HEK293 (cell line): ENCODE measurements around the gene ZNF396.

Experiments used
- KLF10 ChIP-seq: fragments of 450-650 bp; IDR thresholded peaks from 2 replicates; pipeline ENCODE4 v1.5.1; 2018; ENCODE audit warnings: missing biosample characterization, mild to moderate bottlenecking, missing genetic modification characterization
- MZF1 ChIP-seq: fragments of 450-650 bp; formaldehyde crosslinking; IDR thresholded peaks from 2 replicates; pipeline ENCODE4 v1.5.1; 2017; ENCODE audit warnings: missing biosample characterization, missing genetic modification characterization, borderline replicate concordance
- PRDM6 ChIP-seq: fragments of 450-650 bp; formaldehyde crosslinking; IDR thresholded peaks from 2 replicates; pipeline ENCODE4 v1.5.1; 2017; ENCODE audit warnings: missing biosample characterization, missing genetic modification characterization
- SP7 ChIP-seq: fragments of 450-650 bp; formaldehyde crosslinking; IDR thresholded peaks from 2 replicates; pipeline ENCODE4 v1.5.1; 2016; ENCODE audit warnings: missing biosample characterization, missing genetic modification characterization
- ZBTB1 ChIP-seq: fragments of 450-650 bp; formaldehyde crosslinking; IDR thresholded peaks from 2 replicates; pipeline ENCODE4 v1.5.1; 2016; ENCODE audit warnings: missing biosample characterization, missing genetic modification characterization
- ZFP69B ChIP-seq: fragments of 450-650 bp; formaldehyde crosslinking; IDR thresholded peaks from 2 replicates; pipeline ENCODE4 v1.5.1; 2016; ENCODE audit warnings: missing biosample characterization, missing genetic modification characterization
- ZNF157 ChIP-seq: fragments of 450-650 bp; formaldehyde crosslinking; IDR thresholded peaks from 2 replicates; pipeline ENCODE4 v1.5.1; 2016; ENCODE audit warnings: missing biosample characterization, missing genetic modification characterization
- ZNF169 ChIP-seq: fragments of 450-650 bp; formaldehyde crosslinking; IDR thresholded peaks from 2 replicates; pipeline ENCODE4 v1.5.1; 2016; ENCODE audit warnings: missing biosample characterization, missing genetic modification characterization
- ZNF211 ChIP-seq: fragments of 450-650 bp; formaldehyde crosslinking; IDR thresholded peaks from 2 replicates; pipeline ENCODE4 v1.5.1; 2016; ENCODE audit warnings: low read depth, missing biosample characterization, missing genetic modification characterization
- ZNF23 ChIP-seq: fragments of 450-650 bp; formaldehyde crosslinking; IDR thresholded peaks from 2 replicates; pipeline ENCODE4 v1.5.1; 2016; ENCODE audit warnings: missing biosample characterization, missing genetic modification characterization, borderline replicate concordance
- ZNF266 ChIP-seq: fragments of 450-650 bp; formaldehyde crosslinking; IDR thresholded peaks from 2 replicates; pipeline ENCODE4 v1.5.1; 2016; ENCODE audit warnings: missing biosample characterization, missing genetic modification characterization, low read depth
- ZNF274 ChIP-seq, 2 experiments: fragments of 200-500 bp in 1 of 2; fragments of 450-650 bp in 1 of 2; sonication (Bioruptor generic) in 1 of 2; formaldehyde crosslinking in 1 of 2; IDR thresholded peaks; 2 replicates each; pipeline versions ENCODE4 v1.5.1 to v1.6.1; 2014 to 2016; ENCODE audit warnings: borderline replicate concordance in 1 of 2, inconsistent platforms in 1 of 2, low read length in 1 of 2, missing biosample characterization in 1 of 2, missing genetic modification characterization in 1 of 2
- ZNF311 ChIP-seq: fragments of 450-650 bp; formaldehyde crosslinking; IDR thresholded peaks from 2 replicates; pipeline ENCODE4 v1.5.1; 2017; ENCODE audit warnings: missing biosample characterization, missing genetic modification characterization, borderline replicate concordance
- ZNF423 ChIP-seq: fragments of 450-650 bp; formaldehyde crosslinking; IDR thresholded peaks from 2 replicates; pipeline ENCODE4 v1.5.1; 2016; ENCODE audit warnings: missing biosample characterization, missing genetic modification characterization
- ZNF433 ChIP-seq: fragments of 450-650 bp; formaldehyde crosslinking; IDR thresholded peaks from 2 replicates; pipeline ENCODE4 v1.5.1; 2016; ENCODE audit warnings: missing biosample characterization, missing genetic modification characterization, low read depth
- ZNF473 ChIP-seq: fragments of 450-650 bp; formaldehyde crosslinking; IDR thresholded peaks from 2 replicates; pipeline ENCODE4 v1.5.1; 2017; ENCODE audit warnings: missing biosample characterization, missing genetic modification characterization
- ZNF501 ChIP-seq: fragments of 450-650 bp; formaldehyde crosslinking; IDR thresholded peaks from 2 replicates; pipeline ENCODE4 v1.5.1; 2016; ENCODE audit warnings: missing biosample characterization, missing genetic modification characterization
- ZNF658 ChIP-seq: fragments of 450-650 bp; formaldehyde crosslinking; IDR thresholded peaks from 2 replicates; pipeline ENCODE4; 2016; ENCODE audit warnings: missing biosample characterization, missing genetic modification characterization
- ZNF660 ChIP-seq: fragments of 450-650 bp; IDR thresholded peaks from 2 replicates; pipeline ENCODE4 v1.5.1; 2018; ENCODE audit warnings: missing biosample characterization, mild to moderate bottlenecking, missing genetic modification characterization
- ZNF670 ChIP-seq: fragments of 450-650 bp; formaldehyde crosslinking; IDR thresholded peaks from 2 replicates; pipeline ENCODE4 v1.5.1; 2016; ENCODE audit warnings: missing biosample characterization, missing genetic modification characterization, low read depth
- ZNF677 ChIP-seq: fragments of 450-650 bp; IDR thresholded peaks from 2 replicates; pipeline ENCODE4 v1.5.0; 2018; ENCODE audit warnings: missing biosample characterization, mild to moderate bottlenecking, missing genetic modification characterization, moderate library complexity
- ZNF704 ChIP-seq: fragments of 450-650 bp; formaldehyde crosslinking; IDR thresholded peaks from 2 replicates; pipeline ENCODE4 v1.5.1; 2016; ENCODE audit warnings: missing biosample characterization, missing genetic modification characterization
- ZNF76 ChIP-seq: fragments of 450-650 bp; formaldehyde crosslinking; IDR thresholded peaks from 2 replicates; pipeline ENCODE4; 2016; ENCODE audit warnings: low read depth, missing biosample characterization, missing genetic modification characterization, borderline replicate concordance
- ZNF768 ChIP-seq: fragments of 450-650 bp; formaldehyde crosslinking; IDR thresholded peaks from 2 replicates; pipeline ENCODE4 v1.5.1; 2018; ENCODE audit warnings: missing biosample characterization, mild to moderate bottlenecking, missing genetic modification characterization
- ZNF837 ChIP-seq: fragments of 450-650 bp; formaldehyde crosslinking; IDR thresholded peaks from 2 replicates; pipeline ENCODE4 v1.5.1; 2016; ENCODE audit warnings: missing biosample characterization, missing genetic modification characterization
- ZSCAN16 ChIP-seq: fragments of 450-650 bp; formaldehyde crosslinking; IDR thresholded peaks from 2 replicates; pipeline ENCODE4 v1.5.1; 2016; ENCODE audit warnings: missing biosample characterization, missing genetic modification characterization
- TF ChIP-seq, protein P1 (sequence below): fragments of 450-650 bp; formaldehyde crosslinking; IDR thresholded peaks from 2 replicates; pipeline ENCODE4 v1.5.1; 2016; ENCODE audit warnings: missing biosample characterization, missing genetic modification characterization
- TF ChIP-seq, protein P2 (sequence below): fragments of 450-650 bp; formaldehyde crosslinking; IDR thresholded peaks from 2 replicates; pipeline ENCODE4 v1.5.1; 2016; ENCODE audit warnings: missing biosample characterization, missing genetic modification characterization
- TF ChIP-seq, protein P3 (sequence below): fragments of 450-650 bp; formaldehyde crosslinking; IDR thresholded peaks from 2 replicates; pipeline ENCODE4 v1.5.1; 2017; ENCODE audit warnings: missing biosample characterization, missing genetic modification characterization
- TF ChIP-seq, protein P4 (sequence below): IDR thresholded peaks from 2 replicates; pipeline ENCODE4 v1.6.1; 2011; ENCODE audit warnings: mild to moderate bottlenecking, low read depth, low read length, borderline replicate concordance

ZNF396 gene

DNA sequence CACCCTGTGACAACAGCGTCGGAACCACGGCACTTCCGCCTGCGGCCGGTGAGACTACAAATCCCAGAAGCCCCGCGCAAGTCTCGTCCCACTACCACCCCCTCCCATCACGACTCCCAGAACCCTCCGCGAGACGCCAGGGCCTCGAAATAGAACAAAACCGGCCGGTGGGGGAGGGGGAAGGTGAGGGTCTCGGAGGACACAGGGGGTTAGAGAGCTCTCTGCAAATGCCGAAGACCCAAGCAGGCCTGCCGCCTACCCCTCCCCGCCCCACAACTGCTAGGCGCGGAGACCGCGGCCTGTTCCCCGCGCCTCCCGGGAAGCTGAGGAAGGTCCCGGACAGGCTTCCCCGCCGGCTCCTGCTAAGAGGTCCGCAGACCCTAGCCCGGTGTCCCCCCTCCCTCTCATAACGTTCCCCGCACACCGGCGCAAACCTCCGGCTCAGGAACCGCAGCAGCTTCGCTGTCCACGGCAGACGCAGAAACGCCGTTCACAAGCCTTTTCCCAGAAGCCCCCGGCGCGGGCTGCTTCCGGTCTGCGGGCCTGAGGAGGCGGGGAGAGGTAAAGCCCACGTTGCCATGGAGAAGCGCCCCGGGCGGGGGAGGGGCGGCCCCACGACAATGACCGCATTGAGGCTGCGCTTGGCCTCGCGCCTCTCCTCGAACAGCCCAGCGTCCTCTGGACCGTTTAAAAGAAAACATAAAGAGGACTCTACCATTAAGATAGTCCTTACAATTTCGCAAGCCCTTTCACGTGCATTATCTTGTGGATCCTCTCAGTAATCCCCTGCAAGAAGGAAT lies 33.0 kb downstream of the ZNF396 start, which contains the start of gene ZNF24 (continued):
- TF ChIP-seq ZBTB1 (tag by site-specific recombination) (no peak), KLF10 (tag by site-specific recombination) (no peak), ZNF658 (no peak), ZNF274 (IDR thresholded peaks at IDR 0.05; ENCODE audit: low read length) (no peak), ZNF274 (tag by site-specific recombination; IDR thresholded peaks at IDR 0.05; ENCODE audit: borderline replicate concordance) (no peak), ZNF433 (tag by site-specific recombination) (no peak), ZNF169 (tag by site-specific recombination) (no peak), ZNF311 (tag by site-specific recombination) (no peak), ZNF23 (tag by site-specific recombination) (no peak), ZNF660 (tag by site-specific recombination) (no peak), ZSCAN16 (no peak), ZNF501 (tag by site-specific recombination) (peak; percentile 91), ZNF768 (tag by site-specific recombination) (no peak), ZNF473 (tag by site-specific recombination) (no peak), ZNF211 (tag by site-specific recombination) (no peak), ZNF157 (tag by site-specific recombination) (no peak), ZNF677 (tag by site-specific recombination) (no peak), ZNF670 (no peak), ZNF837 (tag by site-specific recombination) (no peak), ZFP69B (tag by site-specific recombination) (0 out of 2 replicates have a peak, but pooled peaks have one; percentile 13), PRDM6 (no peak), ZNF423 (tag by site-specific recombination) (no peak), ZNF704 (tag by site-specific recombination) (no peak), SP7 (peak; percentile 50; the same call in 1 of the 2 replicates), ZNF76 (peak; percentile 98), MZF1 (no peak), ZNF266 (tag by site-specific recombination) (no peak)
- TF ChIP-seq, protein P1, sequence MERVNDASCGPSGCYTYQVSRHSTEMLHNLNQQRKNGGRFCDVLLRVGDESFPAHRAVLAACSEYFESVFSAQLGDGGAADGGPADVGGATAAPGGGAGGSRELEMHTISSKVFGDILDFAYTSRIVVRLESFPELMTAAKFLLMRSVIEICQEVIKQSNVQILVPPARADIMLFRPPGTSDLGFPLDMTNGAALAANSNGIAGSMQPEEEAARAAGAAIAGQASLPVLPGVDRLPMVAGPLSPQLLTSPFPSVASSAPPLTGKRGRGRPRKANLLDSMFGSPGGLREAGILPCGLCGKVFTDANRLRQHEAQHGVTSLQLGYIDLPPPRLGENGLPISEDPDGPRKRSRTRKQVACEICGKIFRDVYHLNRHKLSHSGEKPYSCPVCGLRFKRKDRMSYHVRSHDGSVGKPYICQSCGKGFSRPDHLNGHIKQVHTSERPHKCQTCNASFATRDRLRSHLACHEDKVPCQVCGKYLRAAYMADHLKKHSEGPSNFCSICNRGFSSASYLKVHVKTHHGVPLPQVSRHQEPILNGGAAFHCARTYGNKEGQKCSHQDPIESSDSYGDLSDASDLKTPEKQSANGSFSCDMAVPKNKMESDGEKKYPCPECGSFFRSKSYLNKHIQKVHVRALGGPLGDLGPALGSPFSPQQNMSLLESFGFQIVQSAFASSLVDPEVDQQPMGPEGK (tag by site-specific recombination), result peak; percentile 53; the same call in 1 of the 2 replicates
- TF ChIP-seq, protein P2, sequence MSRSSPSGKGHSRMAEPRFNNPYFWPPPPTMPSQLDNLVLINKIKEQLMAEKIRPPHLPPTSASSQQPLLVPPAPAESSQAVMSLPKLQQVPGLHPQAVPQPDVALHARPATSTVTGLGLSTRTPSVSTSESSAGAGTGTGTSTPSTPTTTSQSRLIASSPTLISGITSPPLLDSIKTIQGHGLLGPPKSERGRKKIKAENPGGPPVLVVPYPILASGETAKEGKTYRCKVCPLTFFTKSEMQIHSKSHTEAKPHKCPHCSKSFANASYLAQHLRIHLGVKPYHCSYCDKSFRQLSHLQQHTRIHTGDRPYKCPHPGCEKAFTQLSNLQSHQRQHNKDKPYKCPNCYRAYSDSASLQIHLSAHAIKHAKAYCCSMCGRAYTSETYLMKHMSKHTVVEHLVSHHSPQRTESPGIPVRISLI (tag by site-specific recombination), result no peak
- TF ChIP-seq, protein P3, sequence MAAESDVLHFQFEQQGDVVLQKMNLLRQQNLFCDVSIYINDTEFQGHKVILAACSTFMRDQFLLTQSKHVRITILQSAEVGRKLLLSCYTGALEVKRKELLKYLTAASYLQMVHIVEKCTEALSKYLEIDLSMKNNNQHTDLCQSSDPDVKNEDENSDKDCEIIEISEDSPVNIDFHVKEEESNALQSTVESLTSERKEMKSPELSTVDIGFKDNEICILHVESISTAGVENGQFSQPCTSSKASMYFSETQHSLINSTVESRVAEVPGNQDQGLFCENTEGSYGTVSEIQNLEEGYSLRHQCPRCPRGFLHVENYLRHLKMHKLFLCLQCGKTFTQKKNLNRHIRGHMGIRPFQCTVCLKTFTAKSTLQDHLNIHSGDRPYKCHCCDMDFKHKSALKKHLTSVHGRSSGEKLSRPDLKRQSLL (tag by site-specific recombination), result no peak
- TF ChIP-seq, protein P4, sequence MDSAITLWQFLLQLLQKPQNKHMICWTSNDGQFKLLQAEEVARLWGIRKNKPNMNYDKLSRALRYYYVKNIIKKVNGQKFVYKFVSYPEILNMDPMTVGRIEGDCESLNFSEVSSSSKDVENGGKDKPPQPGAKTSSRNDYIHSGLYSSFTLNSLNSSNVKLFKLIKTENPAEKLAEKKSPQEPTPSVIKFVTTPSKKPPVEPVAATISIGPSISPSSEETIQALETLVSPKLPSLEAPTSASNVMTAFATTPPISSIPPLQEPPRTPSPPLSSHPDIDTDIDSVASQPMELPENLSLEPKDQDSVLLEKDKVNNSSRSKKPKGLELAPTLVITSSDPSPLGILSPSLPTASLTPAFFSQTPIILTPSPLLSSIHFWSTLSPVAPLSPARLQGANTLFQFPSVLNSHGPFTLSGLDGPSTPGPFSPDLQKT, result no peak; the same call in 1 of the 2 replicates
